Endodermal cell (in vitro differentiated cells): ENCODE data around the gene SIRT3. TPM values are rescaled to one million over a fixed set of nuclear protein-coding genes. Genes with fewer than 3 reads are reported as not detected.

Experiments
- DNase-seq: peaks from one replicate; pipeline ENCODE4 v3.0.0-alpha.2; 2017
- H3K27ac ChIP-seq: 2 replicates; pipeline ENCODE4 v1.5.1; 2013; ENCODE audit warnings: mild to moderate bottlenecking, low read depth, low read length, moderate library complexity
- H3K27me3 ChIP-seq: 2 replicates; pipeline ENCODE4 v1.6.1; 2013; ENCODE audit warnings: mild to moderate bottlenecking, low read length, moderate library complexity; ENCODE audit not compliant: insufficient read depth, control insufficient read depth, poor library complexity, severe bottlenecking
- H3K36me3 ChIP-seq: 2 replicates; pipeline ENCODE4 v1.7.0; 2013; ENCODE audit warnings: mild to moderate bottlenecking, low read length, moderate library complexity; ENCODE audit not compliant: control insufficient read depth, insufficient read depth
- H3K4me1 ChIP-seq: one replicate; pipeline ENCODE4 v1.7.0; 2013; ENCODE audit warnings: low read length; ENCODE audit not compliant: control insufficient read depth, insufficient read depth
- H3K4me3 ChIP-seq: 2 replicates; pipeline ENCODE4 v1.5.1; 2013; ENCODE audit warnings: mild to moderate bottlenecking, low read length, moderate library complexity
- H3K9ac ChIP-seq: 2 replicates; pipeline ENCODE4 v1.6.1; 2013; ENCODE audit warnings: mild to moderate bottlenecking, low read length, moderate library complexity; ENCODE audit not compliant: poor library complexity, severe bottlenecking; ENCODE audit errors: extremely low read depth
- H3K9me3 ChIP-seq: 2 replicates; pipeline ENCODE4 v1.6.1; 2013; ENCODE audit warnings: mild to moderate bottlenecking, low read length, moderate library complexity; ENCODE audit not compliant: control insufficient read depth
- H3K27ac Mint-ChIP-seq: 2 replicates; pipeline ENCODE4 v1.8.0; 2020; ENCODE audit warnings: mixed read lengths
- H3K27me3 Mint-ChIP-seq: 2 replicates; pipeline ENCODE4 v1.8.0; 2021; ENCODE audit warnings: mild to moderate bottlenecking, mixed read lengths; ENCODE audit not compliant: insufficient read depth
- H3K36me3 Mint-ChIP-seq: 2 replicates; pipeline ENCODE4 v1.8.0; 2020; ENCODE audit warnings: low read depth, mixed read lengths
- H3K4me1 Mint-ChIP-seq: 2 replicates; pipeline ENCODE4 v1.8.0; 2020; ENCODE audit warnings: mixed read lengths
- H3K4me3 Mint-ChIP-seq: 2 replicates; pipeline ENCODE4 v1.8.0; 2020; ENCODE audit warnings: mild to moderate bottlenecking, moderate library complexity, mixed read lengths
- H3K9me3 Mint-ChIP-seq: 2 replicates; pipeline ENCODE4 v1.8.0; 2020; ENCODE audit warnings: mild to moderate bottlenecking, mixed read lengths
- WGBS, 2 experiments: methylation state at CpG; one replicate each; pipeline versions ENCODE4 v1.1.5 to v1.1.7; 2013; ENCODE audit warnings: missing lambda C conversion rate in 2 of 2, mixed read lengths in 1 of 2; ENCODE audit not compliant: insufficient coverage in 1 of 2, insufficient read length in 1 of 2; 5-methylcytosine and 5-hydroxymethylcytosine counted together
- total RNA-seq, 2 donors: library from RNA; stranded (reverse); fragmentation: NEBNext Ultra II Directional in 1 of 2; extraction: Animal tissue kit (Norgen Biotek cat#: 25700) in 1 of 2; gene quantifications; 2 replicates in 1 of 2; 3 replicates in 1 of 2; pipeline ENCODE4 v1.2.1, GENCODE V29; 2021
- TF ChIP-seq, protein P1 (sequence below): fragments of 200-600 bp; sonication (generic); conservative IDR thresholded peaks from 2 replicates; pipeline ENCODE4 v1.5.0; 2021; ENCODE audit warnings: antibody characterized with exemption, mild to moderate bottlenecking

SIRT3 gene
- total RNA-seq, 2 donors from 2014 or later = 18.1 to 28.6 TPM

DNA sequence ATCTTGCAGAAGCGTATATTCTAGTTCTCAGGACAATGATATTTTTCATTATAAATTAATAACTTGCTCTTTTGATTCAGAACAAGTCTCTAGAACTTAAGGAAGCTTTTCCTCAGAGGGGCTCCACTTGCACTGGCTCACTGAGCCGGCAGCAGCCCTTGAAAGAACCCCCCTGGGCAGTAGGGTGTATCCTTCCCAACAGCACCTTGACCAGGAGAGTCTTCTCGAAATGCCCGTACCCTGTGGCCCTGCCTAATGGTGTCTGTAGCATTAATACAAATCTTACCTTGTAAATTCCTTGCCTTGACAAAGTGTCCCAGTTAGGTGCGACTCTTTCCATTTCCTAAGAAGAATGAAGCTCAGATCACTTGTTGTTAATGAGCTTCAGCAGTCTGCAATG, 14.1 kb upstream of the SIRT3 start:
- H3K4me3 ChIP-seq = no peak overlapping the region
- H3K27ac ChIP-seq = no peak overlapping the region
- Mint-ChIP-seq H3K4me3 (no peak overlapping the region), H3K27me3 (no peaks in the 10 kb centered on the region), H3K4me1 (no peaks in the 10 kb centered on the region), H3K27ac (no peak overlapping the region), H3K36me3 (peaks cover 73% of the 10 kb centered on the region), H3K9me3 (no peaks in the 10 kb centered on the region)
- WGBS, 2 experiments = 88 to 97% methylated on average over 4 to 5 of the region's 5 CpGs
- peak; percentile 34 for DNase-seq
- no peaks in the 10 kb centered on the region for H3K4me1 ChIP-seq
- H3K9me3 ChIP-seq = no peaks in the 10 kb centered on the region
- TF ChIP-seq, protein P1, sequence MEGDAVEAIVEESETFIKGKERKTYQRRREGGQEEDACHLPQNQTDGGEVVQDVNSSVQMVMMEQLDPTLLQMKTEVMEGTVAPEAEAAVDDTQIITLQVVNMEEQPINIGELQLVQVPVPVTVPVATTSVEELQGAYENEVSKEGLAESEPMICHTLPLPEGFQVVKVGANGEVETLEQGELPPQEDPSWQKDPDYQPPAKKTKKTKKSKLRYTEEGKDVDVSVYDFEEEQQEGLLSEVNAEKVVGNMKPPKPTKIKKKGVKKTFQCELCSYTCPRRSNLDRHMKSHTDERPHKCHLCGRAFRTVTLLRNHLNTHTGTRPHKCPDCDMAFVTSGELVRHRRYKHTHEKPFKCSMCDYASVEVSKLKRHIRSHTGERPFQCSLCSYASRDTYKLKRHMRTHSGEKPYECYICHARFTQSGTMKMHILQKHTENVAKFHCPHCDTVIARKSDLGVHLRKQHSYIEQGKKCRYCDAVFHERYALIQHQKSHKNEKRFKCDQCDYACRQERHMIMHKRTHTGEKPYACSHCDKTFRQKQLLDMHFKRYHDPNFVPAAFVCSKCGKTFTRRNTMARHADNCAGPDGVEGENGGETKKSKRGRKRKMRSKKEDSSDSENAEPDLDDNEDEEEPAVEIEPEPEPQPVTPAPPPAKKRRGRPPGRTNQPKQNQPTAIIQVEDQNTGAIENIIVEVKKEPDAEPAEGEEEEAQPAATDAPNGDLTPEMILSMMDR = no peak
- H3K27me3 ChIP-seq = no peaks in the 10 kb centered on the region
- peaks cover 78% of the 10 kb centered on the region for H3K36me3 ChIP-seq
- H3K9ac ChIP-seq = no peak overlapping the region

DNA sequence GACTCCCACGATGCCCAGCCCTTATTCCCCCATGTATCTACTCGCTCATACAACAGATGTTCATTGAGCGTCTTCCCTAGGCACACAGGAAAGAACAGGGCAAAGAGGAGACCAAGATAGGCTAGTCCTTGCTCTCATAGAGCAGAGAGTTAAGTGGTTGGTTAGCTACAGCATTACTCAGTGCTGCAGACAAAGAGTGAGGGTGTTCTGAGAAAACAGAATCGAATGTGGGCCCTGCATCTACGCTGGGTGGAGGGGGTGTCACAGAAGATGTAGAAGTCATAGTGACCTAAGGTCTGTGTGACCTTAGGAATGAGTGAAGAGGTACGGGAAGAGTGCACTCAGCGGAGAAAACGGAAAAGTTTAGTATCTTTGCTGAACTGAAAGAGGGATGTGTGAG, 12.9 kb upstream of the SIRT3 start:
- Histone ChIP-seq H3K4me1 (no peaks in the 10 kb centered on the region), H3K27ac (no peak overlapping the region), H3K9me3 (no peaks in the 10 kb centered on the region), H3K9ac (no peak overlapping the region), H3K4me3 (no peak overlapping the region), H3K27me3 (no peaks in the 10 kb centered on the region), H3K36me3 (peaks cover 88% of the 10 kb centered on the region)
- peaks cover 81% of the 10 kb centered on the region for H3K36me3 Mint-ChIP-seq
- DNase-seq = no peak
- H3K9me3 Mint-ChIP-seq = no peaks in the 10 kb centered on the region
- H3K4me3 Mint-ChIP-seq = no peak overlapping the region
- TF ChIP-seq, protein P1 = no peak
- H3K27me3 Mint-ChIP-seq = no peaks in the 10 kb centered on the region
- H3K27ac Mint-ChIP-seq = no peak overlapping the region
- WGBS, 2 experiments = 83 to 84% methylated on average over 8 of the region's 8 CpGs
- no peaks in the 10 kb centered on the region for H3K4me1 Mint-ChIP-seq

DNA sequence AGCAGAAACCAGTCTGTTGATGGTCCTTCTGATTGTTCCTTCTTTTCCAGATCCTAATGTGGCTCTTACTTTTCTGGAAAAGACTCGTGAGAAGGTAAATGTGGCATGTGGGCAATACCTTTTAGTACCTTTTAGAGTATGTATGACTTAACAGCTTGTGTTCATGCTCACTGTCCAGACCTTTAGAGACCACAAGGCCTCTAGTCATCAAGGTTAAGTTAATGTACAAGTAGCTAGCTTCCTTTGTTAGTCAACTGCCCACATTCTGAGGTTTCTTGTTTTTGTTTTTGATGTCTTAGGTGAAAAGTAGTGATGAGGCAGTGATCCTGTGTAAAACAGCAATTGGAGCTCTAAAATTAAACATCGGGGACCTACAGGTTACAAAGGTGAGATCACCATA, 8.2 kb upstream of the SIRT3 start:
- no peak for DNase-seq
- H3K27me3 ChIP-seq = no peaks in the 10 kb centered on the region
- H3K27ac ChIP-seq = no peak overlapping the region
- no peak overlapping the region for H3K4me3 Mint-ChIP-seq
- TF ChIP-seq, protein P1 = no peak
- H3K4me1 Mint-ChIP-seq = no peaks in the 10 kb centered on the region
- no peaks in the 10 kb centered on the region for H3K27me3 Mint-ChIP-seq
- 96 to 100% methylated on average over 1 to 2 of the region's 2 CpGs for WGBS, 2 experiments
- no peaks in the 10 kb centered on the region for H3K9me3 ChIP-seq
- no peak overlapping the region for H3K4me3 ChIP-seq
- H3K36me3 Mint-ChIP-seq = peaks cover 89% of the 10 kb centered on the region
- peaks cover 92% of the 10 kb centered on the region for H3K36me3 ChIP-seq
- no peak overlapping the region for H3K9ac ChIP-seq
- no peaks in the 10 kb centered on the region for H3K9me3 Mint-ChIP-seq
- no peak overlapping the region for H3K27ac Mint-ChIP-seq
- H3K4me1 ChIP-seq = no peaks in the 10 kb centered on the region
